Loucy (cell line): ENCODE measurements around the gene RTL1.

ENCODE experiments used
- H2AFZ ChIP-seq: fragments of 200-600 bp; sonication (generic); 2 replicates; pipeline ENCODE4 v1.6.0; 2016; ENCODE audit warnings: antibody characterized with exemption, mild to moderate bottlenecking, low read length, moderate library complexity
- H3F3A ChIP-seq: fragments of 200-600 bp; 2 replicates; pipeline ENCODE4 v1.6.0; 2016; ENCODE audit warnings: antibody characterized with exemption, low read depth, mild to moderate bottlenecking
- H3K27me3 ChIP-seq: fragments of 200-600 bp; sonication (generic); 2 replicates; pipeline ENCODE4 v1.6.1; 2014; ENCODE audit warnings: low read length, mild to moderate bottlenecking; ENCODE audit not compliant: insufficient read depth, poor library complexity, severe bottlenecking
- H3K36me3 ChIP-seq: fragments of 200-600 bp; sonication (generic); 2 replicates; pipeline ENCODE4 v1.6.1; 2016; ENCODE audit warnings: low read length; ENCODE audit not compliant: insufficient read depth
- H3K4me1 ChIP-seq: fragments of 200-600 bp; sonication (generic); 2 replicates; pipeline ENCODE4 v1.5.1; 2014; ENCODE audit warnings: low read length, mild to moderate bottlenecking; ENCODE audit not compliant: insufficient read depth, poor library complexity, severe bottlenecking
- H3K4me2 ChIP-seq: fragments of 200-600 bp; sonication (generic); 2 replicates; pipeline ENCODE4 v1.6.0; 2014; ENCODE audit warnings: antibody characterized with exemption, low read length, low read depth, mild to moderate bottlenecking; ENCODE audit not compliant: poor library complexity, severe bottlenecking
- H3K4me3 ChIP-seq: fragments of 200-600 bp; sonication (generic); 2 replicates; pipeline ENCODE4 v1.5.1; 2014; ENCODE audit warnings: low read length, mild to moderate bottlenecking, mixed read lengths; ENCODE audit not compliant: poor library complexity, severe bottlenecking
- H3K79me2 ChIP-seq: fragments of 200-600 bp; sonication (generic); 2 replicates; pipeline ENCODE4 v1.6.1; 2014; ENCODE audit warnings: low read length; ENCODE audit not compliant: insufficient read depth
- H3K9ac ChIP-seq: fragments of 200-600 bp; sonication (generic); 2 replicates; pipeline ENCODE4 v1.6.0; 2014; ENCODE audit warnings: mild to moderate bottlenecking, low read depth, low read length, moderate library complexity; ENCODE audit not compliant: poor library complexity, severe bottlenecking
- H3K9me2 ChIP-seq: fragments of 200-600 bp; sonication (generic); replicated peaks from 2 replicates; pipeline ENCODE4 v1.6.1; 2016; ENCODE audit warnings: low read depth, low read length, mixed read lengths
- H3K9me3 ChIP-seq: fragments of 200-600 bp; sonication (generic); 2 replicates; pipeline ENCODE4 v1.6.1; 2014; ENCODE audit warnings: mild to moderate bottlenecking, antibody characterized with exemption, low read length, low read depth; ENCODE audit not compliant: insufficient read depth
- H4K20me1 ChIP-seq: fragments of 200-600 bp; sonication (generic); 2 replicates; pipeline ENCODE4 v1.6.0; 2014; ENCODE audit warnings: antibody characterized with exemption, low read length, mild to moderate bottlenecking; ENCODE audit not compliant: insufficient read depth, poor library complexity, severe bottlenecking
- CTCF ChIP-seq: fragments of 200-600 bp; sonication (generic); conservative IDR thresholded peaks from 2 replicates; pipeline ENCODE4 v1.5.1; 2014; ENCODE audit warnings: mild to moderate bottlenecking, antibody characterized with exemption, low read length
- EZH2phosphoT487 ChIP-seq: fragments of 200-600 bp; IDR thresholded peaks from 2 replicates; pipeline ENCODE4 v1.6.1; 2018; ENCODE audit warnings: antibody characterized with exemption, mild to moderate bottlenecking, moderate library complexity, borderline replicate concordance

The RTL1 gene

GRCh38 chr14:100898935-100899883 is 4.3 kb downstream of the RTL1 start:
- Histone ChIP-seq H3K4me3 (no peak overlapping the region), H3K9ac (no peak overlapping the region), H3K4me1 (no peaks in the 10 kb centered on the region)

GRCh38 chr14:100898465-100898864 is 5.1 kb downstream of the RTL1 start:
- H3K4me1 ChIP-seq = no peaks in the 10 kb centered on the region
- no peak overlapping the region for H2AFZ ChIP-seq
- H3K9ac ChIP-seq = no peak overlapping the region
- H3F3A ChIP-seq = no peaks in the 10 kb centered on the region
- H3K9me2 ChIP-seq = no peaks in the 10 kb centered on the region
- no peak for TF ChIP-seq CTCF
- TF ChIP-seq EZH2phosphoT487 = no peak
- no peak overlapping the region for H3K4me2 ChIP-seq
- H3K9me3 ChIP-seq = no peaks in the 10 kb centered on the region
- no peak overlapping the region for H3K4me3 ChIP-seq
- no peaks in the 10 kb centered on the region for H3K79me2 ChIP-seq
- no peaks in the 10 kb centered on the region for H3K36me3 ChIP-seq
- no peaks in the 10 kb centered on the region for H3K27me3 ChIP-seq
- H4K20me1 ChIP-seq = no peaks in the 10 kb centered on the region

More at GRCh38 chr14:100898935-100899883, 4.3 kb downstream of the RTL1 start:
- TF ChIP-seq CTCF (no peak), EZH2phosphoT487 (no peak)
- Histone ChIP-seq H3K27me3 (no peaks in the 10 kb centered on the region), H3K9me2 (no peaks in the 10 kb centered on the region), H2AFZ (no peak overlapping the region), H3K9me3 (no peaks in the 10 kb centered on the region), H3K4me2 (no peak overlapping the region), H3K79me2 (no peaks in the 10 kb centered on the region), H3F3A (no peaks in the 10 kb centered on the region), H4K20me1 (no peaks in the 10 kb centered on the region), H3K36me3 (no peaks in the 10 kb centered on the region)

- Histone ChIP-seq H3F3A (no peaks in the 10 kb centered on the region), H3K27me3 (no peaks in the 10 kb centered on the region), H4K20me1 (no peaks in the 10 kb centered on the region), H3K9ac (no peak overlapping the region), H3K9me3 (no peaks in the 10 kb centered on the region), H3K4me2 (no peak overlapping the region), H3K36me3 (no peaks in the 10 kb centered on the region), H2AFZ (no peak overlapping the region), H3K4me3 (no peak overlapping the region), H3K9me2 (no peaks in the 10 kb centered on the region), H3K4me1 (no peaks in the 10 kb centered on the region), H3K79me2 (no peaks in the 10 kb centered on the region)
- TF ChIP-seq EZH2phosphoT487 (no peak), CTCF (no peak)
Measured at GRCh38 chr14:100896369-100897060, 7.0 kb downstream of the RTL1 start.
